Thyroid gland (tissue), 4 donors: ENCODE measurements around the gene GALNT17.

Experiments used
- CTCF ChIP-seq, 6 experiments: fragments of 200-600 bp in 3 of 6; fragments of 450-650 bp in 3 of 6; sonication (generic) in 3 of 6; IDR thresholded peaks; one replicate each; pipeline ENCODE4 v1.5.1; 2016 to 2019; ENCODE audit warnings: antibody characterized with exemption in 6 of 6, mild to moderate bottlenecking in 2 of 6, inconsistent platforms in 1 of 6, moderate library complexity in 1 of 6
- POLR2A ChIP-seq, 2 donors: fragments of 450-650 bp; IDR thresholded peaks; one replicate each; pipeline ENCODE4 v1.6.1; 2017; ENCODE audit warnings: antibody characterized with exemption in 2 of 2, mild to moderate bottlenecking in 2 of 2, moderate library complexity in 1 of 2

- TF ChIP-seq CTCF (IDR thresholded peaks at IDR 0.05) = no peak
- TF ChIP-seq POLR2A (IDR thresholded peaks at IDR 0.05) = no peak
Observed at GRCh38 chr7:71459132-71459531, 327.2 kb downstream of the GALNT17 start.
